HEK293 (cell line): Measurements from ENCODE around the gene WDR47.

Source experiments
- BCL11A ChIP-seq: fragments of 450-650 bp; formaldehyde crosslinking; IDR thresholded peaks from 2 replicates; pipeline ENCODE4 v1.5.1; 2016; ENCODE audit warnings: low read depth, missing biosample characterization, missing genetic modification characterization
- CTCF ChIP-seq: fragments of 450-650 bp; formaldehyde crosslinking; IDR thresholded peaks from 2 replicates; pipeline ENCODE4 v1.5.1; 2016; ENCODE audit warnings: missing biosample characterization, missing genetic modification characterization
- ELK4 ChIP-seq: IDR thresholded peaks from 2 replicates; pipeline ENCODE4 v1.6.1; 2011; ENCODE audit warnings: mild to moderate bottlenecking, low read depth, low read length, borderline replicate concordance
- GLI2 ChIP-seq: fragments of 450-650 bp; formaldehyde crosslinking; IDR thresholded peaks from 2 replicates; pipeline ENCODE4; 2017; ENCODE audit warnings: missing biosample characterization, missing genetic modification characterization, low read depth, borderline replicate concordance
- GLI4 ChIP-seq: fragments of 450-650 bp; formaldehyde crosslinking; IDR thresholded peaks from 2 replicates; pipeline ENCODE4 v1.5.1; 2016; ENCODE audit warnings: missing biosample characterization, missing genetic modification characterization
- GLIS1 ChIP-seq: fragments of 450-650 bp; formaldehyde crosslinking; IDR thresholded peaks from 2 replicates; pipeline ENCODE4 v1.5.1; 2016; ENCODE audit warnings: missing biosample characterization, missing genetic modification characterization
- KLF10 ChIP-seq: fragments of 450-650 bp; IDR thresholded peaks from 2 replicates; pipeline ENCODE4 v1.5.1; 2018; ENCODE audit warnings: missing biosample characterization, mild to moderate bottlenecking, missing genetic modification characterization
- KLF8 ChIP-seq: fragments of 450-650 bp; formaldehyde crosslinking; IDR thresholded peaks from 2 replicates; pipeline ENCODE4 v1.5.1; 2016; ENCODE audit warnings: missing biosample characterization, missing genetic modification characterization
- KLF9 ChIP-seq: fragments of 450-650 bp; formaldehyde crosslinking; IDR thresholded peaks from 2 replicates; pipeline ENCODE4 v1.5.1; 2016; ENCODE audit warnings: missing biosample characterization, missing genetic modification characterization, low read depth
- MEIS1 ChIP-seq: sonication (generic); formaldehyde crosslinking; IDR thresholded peaks from 2 replicates; pipeline ENCODE4 v1.8.1; 2022; ENCODE audit warnings: missing genetic modification reagents, mild to moderate bottlenecking, borderline replicate concordance
- MYNN ChIP-seq: fragments of 450-650 bp; formaldehyde crosslinking; IDR thresholded peaks from 2 replicates; pipeline ENCODE4 v1.5.1; 2016; ENCODE audit warnings: missing biosample characterization, missing genetic modification characterization, borderline replicate concordance
- OSR2 ChIP-seq: fragments of 450-650 bp; formaldehyde crosslinking; IDR thresholded peaks from 2 replicates; pipeline ENCODE4 v1.5.1; 2016; ENCODE audit warnings: missing biosample characterization, missing genetic modification characterization
- PRDM1 ChIP-seq: fragments of 450-650 bp; formaldehyde crosslinking; IDR thresholded peaks from 2 replicates; pipeline ENCODE4; 2016; ENCODE audit warnings: missing biosample characterization, missing genetic modification characterization
- TCF7L2 ChIP-seq: IDR thresholded peaks from 2 replicates; pipeline ENCODE4 v1.6.1; 2011; ENCODE audit warnings: low read depth, mild to moderate bottlenecking, inconsistent platforms, low read length, moderate library complexity, borderline replicate concordance
- YY1 ChIP-seq: fragments of 450-650 bp; formaldehyde crosslinking; IDR thresholded peaks from 2 replicates; pipeline ENCODE4 v1.5.1; 2018; ENCODE audit warnings: missing biosample characterization, missing genetic modification characterization
- ZBTB1 ChIP-seq: fragments of 450-650 bp; formaldehyde crosslinking; IDR thresholded peaks from 2 replicates; pipeline ENCODE4 v1.5.1; 2016; ENCODE audit warnings: missing biosample characterization, missing genetic modification characterization
- ZEB2 ChIP-seq: fragments of 450-650 bp; formaldehyde crosslinking; IDR thresholded peaks from 2 replicates; pipeline ENCODE4 v1.5.1; 2016; ENCODE audit warnings: missing biosample characterization, missing genetic modification characterization
- ZIC2 ChIP-seq: fragments of 450-650 bp; formaldehyde crosslinking; IDR thresholded peaks from 2 replicates; pipeline ENCODE4 v1.5.1; 2016; ENCODE audit warnings: missing biosample characterization, missing genetic modification characterization
- ZNF10 ChIP-seq: fragments of 450-650 bp; formaldehyde crosslinking; IDR thresholded peaks from 2 replicates; pipeline ENCODE4 v1.5.1; 2017; ENCODE audit warnings: missing biosample characterization, missing genetic modification characterization
- ZNF175 ChIP-seq: fragments of 450-650 bp; formaldehyde crosslinking; IDR thresholded peaks from 2 replicates; pipeline ENCODE4 v1.5.1; 2016; ENCODE audit warnings: missing biosample characterization, missing genetic modification characterization
- ZNF19 ChIP-seq: fragments of 450-650 bp; formaldehyde crosslinking; IDR thresholded peaks from 2 replicates; pipeline ENCODE4; 2016; ENCODE audit warnings: missing biosample characterization, missing genetic modification characterization, low read depth
- ZNF2 ChIP-seq: fragments of 450-650 bp; formaldehyde crosslinking; IDR thresholded peaks from 2 replicates; pipeline ENCODE4 v1.5.1; 2016; ENCODE audit warnings: missing biosample characterization, missing genetic modification characterization
- ZNF24 ChIP-seq: fragments of 450-650 bp; formaldehyde crosslinking; IDR thresholded peaks from 2 replicates; pipeline ENCODE4 v1.5.1; 2016; ENCODE audit warnings: missing biosample characterization, missing genetic modification characterization
- ZNF335 ChIP-seq: fragments of 450-650 bp; formaldehyde crosslinking; conservative IDR thresholded peaks from 2 replicates; pipeline ENCODE4 v1.5.1; 2016; ENCODE audit warnings: missing biosample characterization, missing genetic modification characterization
- ZNF362 ChIP-seq: fragments of 450-650 bp; formaldehyde crosslinking; IDR thresholded peaks from 2 replicates; pipeline ENCODE4 v1.5.1; 2016; ENCODE audit warnings: missing biosample characterization, missing genetic modification characterization
- ZNF37A ChIP-seq: fragments of 450-650 bp; IDR thresholded peaks from 2 replicates; pipeline ENCODE4 v1.5.1; 2018; ENCODE audit warnings: missing biosample characterization, missing genetic modification characterization
- ZNF404 ChIP-seq: fragments of 450-650 bp; formaldehyde crosslinking; IDR thresholded peaks from 2 replicates; pipeline ENCODE4 v1.5.1; 2017; ENCODE audit warnings: missing biosample characterization, missing genetic modification characterization
- ZNF558 ChIP-seq: fragments of 450-650 bp; formaldehyde crosslinking; IDR thresholded peaks from 2 replicates; pipeline ENCODE4 v1.5.1; 2016; ENCODE audit warnings: missing biosample characterization, missing genetic modification characterization
- ZNF585B ChIP-seq: fragments of 450-650 bp; formaldehyde crosslinking; IDR thresholded peaks from 2 replicates; pipeline ENCODE4 v1.5.1; 2016; ENCODE audit warnings: missing biosample characterization, missing genetic modification characterization
- ZNF626 ChIP-seq: fragments of 450-650 bp; sonication (Bioruptor Pico); formaldehyde crosslinking; IDR thresholded peaks from 2 replicates; pipeline ENCODE4 v1.5.1; 2018; ENCODE audit warnings: missing biosample characterization, missing genetic modification characterization, inconsistent platforms
- ZNF639 ChIP-seq: fragments of 450-650 bp; formaldehyde crosslinking; IDR thresholded peaks from 2 replicates; pipeline ENCODE4 v1.5.1; 2016; ENCODE audit warnings: missing biosample characterization, missing genetic modification characterization
- ZNF664 ChIP-seq: fragments of 450-650 bp; formaldehyde crosslinking; IDR thresholded peaks from 2 replicates; pipeline ENCODE4 v1.5.1; 2016; ENCODE audit warnings: missing biosample characterization, missing genetic modification characterization
- ZNF747 ChIP-seq: fragments of 450-650 bp; formaldehyde crosslinking; IDR thresholded peaks from 2 replicates; pipeline ENCODE4 v1.5.1; 2016; ENCODE audit warnings: missing biosample characterization, missing genetic modification characterization
- ZNF830 ChIP-seq: fragments of 450-650 bp; IDR thresholded peaks from 2 replicates; pipeline ENCODE4 v1.5.0; 2018; ENCODE audit warnings: missing biosample characterization, missing genetic modification characterization, low read depth, mild to moderate bottlenecking, moderate library complexity
- ZSCAN4 ChIP-seq: fragments of 450-650 bp; formaldehyde crosslinking; IDR thresholded peaks from 2 replicates; pipeline ENCODE4 v1.5.1; 2017; ENCODE audit warnings: missing biosample characterization, missing genetic modification characterization

The WDR47 gene

GRCh38 chr1:109090196-109091077 is 48.5 kb upstream of the WDR47 start, which contains the start of gene TMEM167B (continued):
- TF ChIP-seq ZNF639: peak; percentile 89
- TF ChIP-seq ZNF558 (tag by site-specific recombination): no peak; the same call in 1 of the 2 replicates
- peak; percentile 99; the same call in 1 of the 2 replicates for TF ChIP-seq ZNF335
- TF ChIP-seq ZEB2 (tag by site-specific recombination): peak; percentile 79
- TF ChIP-seq OSR2 (tag by site-specific recombination): no peak; the same call in 1 of the 2 replicates
- peak; percentile 88 for TF ChIP-seq ZNF2 (tag by site-specific recombination)
- TF ChIP-seq GLI4: 0 out of 2 replicates have a peak, but pooled peaks have one; percentile 24
- TF ChIP-seq ELK4: no peak
- TF ChIP-seq ZNF585B (tag by site-specific recombination): no peak
- TF ChIP-seq ZSCAN4 (tag by site-specific recombination): no peak
- TF ChIP-seq BCL11A: peak; percentile 49; the same call in 1 of the 2 replicates
- no peak for TF ChIP-seq ZNF664 (tag by site-specific recombination)
- 0 out of 2 replicates have a peak, but pooled peaks have one; percentile 73 for TF ChIP-seq ZNF24 (tag by site-specific recombination)
- no peak for TF ChIP-seq ZNF830 (tag by site-specific recombination)
- peak; percentile 93; the same call in 1 of the 2 replicates for TF ChIP-seq KLF8 (tag by site-specific recombination)
- no peak for TF ChIP-seq MEIS1 (CRISPR knock-in tag)
- TF ChIP-seq ZNF747 (tag by site-specific recombination): no peak
- no peak for TF ChIP-seq ZNF404
- TF ChIP-seq GLIS1 (tag by site-specific recombination): peak; percentile 75
- TF ChIP-seq ZNF175 (tag by site-specific recombination): no peak
- TF ChIP-seq KLF9: peak; percentile 94
- TF ChIP-seq ZNF19 (tag by site-specific recombination): no peak
- no peak for TF ChIP-seq TCF7L2
- peak; percentile 69 for TF ChIP-seq KLF10 (tag by site-specific recombination)
- no peak for TF ChIP-seq MYNN (tag by site-specific recombination)
- TF ChIP-seq ZIC2 (tag by site-specific recombination): peak; percentile 31; the same call in 1 of the 2 replicates
- TF ChIP-seq ZNF626 (tag by site-specific recombination): no peak; the same call in 1 of the 2 replicates
- no peak for TF ChIP-seq ZBTB1 (tag by site-specific recombination)
- no peak for TF ChIP-seq ZNF362 (tag by site-specific recombination)
- peak; percentile 74 for TF ChIP-seq YY1 (tag by site-specific recombination)
- TF ChIP-seq CTCF (tag by site-specific recombination): no peak
- no peak for TF ChIP-seq PRDM1 (tag by site-specific recombination)
- no peak for TF ChIP-seq ZNF37A
- no peak for TF ChIP-seq GLI2 (tag by site-specific recombination)
- no peak for TF ChIP-seq ZNF10 (tag by site-specific recombination)
